HG03575 (cell line): ENCODE measurements around the gene SFXN3.

Source experiments
- ATAC-seq: cut with Tn5 transposase; IDR thresholded peaks from one replicate; pipeline ENCODE4 v1.9.1; 2021; ENCODE audit not compliant: unreplicated experiment, insufficient number of reproducible peaks, low FRiP score; ENCODE audit errors: extremely low read depth

The SFXN3 gene

GRCh38 chr10:101089520-101090299 lies 58.7 kb downstream of the SFXN3 start:
- no peak for ATAC-seq

- no peak for ATAC-seq
Measured at GRCh38 chr10:101090597-101090996, 59.6 kb downstream of the SFXN3 start.
